GM19240 (cell line): ENCODE measurements around the gene TMEM201.

ENCODE experiments used
- DNase-seq: peaks from one replicate; pipeline ENCODE4 v3.0.0; 2011; ENCODE audit warnings: low spot score; ENCODE audit not compliant: insufficient read length

TMEM201 gene

GRCh38 chr1:9598316-9598700 is 9.6 kb downstream of the TMEM201 start:
- no peak for DNase-seq

GRCh38 chr1:9599741-9600140 is 11.0 kb downstream of the TMEM201 start:
- no peak for DNase-seq

- no peak for DNase-seq
Observed at GRCh38 chr1:9600861-9601834, 12.4 kb downstream of the TMEM201 start.

- no peak for DNase-seq
Observed at GRCh38 chr1:9601942-9602793, 13.5 kb downstream of the TMEM201 start.

GRCh38 chr1:9602794-9603167 is 14.1 kb downstream of the TMEM201 start:
- DNase-seq = no peak

- no peak for DNase-seq
Observed at GRCh38 chr1:9603307-9603706, 14.6 kb downstream of the TMEM201 start.

GRCh38 chr1:9603766-9604753 is 15.3 kb downstream of the TMEM201 start:
- DNase-seq = no peak

GRCh38 chr1:9604836-9605235 is 16.1 kb downstream of the TMEM201 start:
- DNase-seq = no peak

GRCh38 chr1:9605946-9606455 is 17.3 kb downstream of the TMEM201 start:
- DNase-seq = no peak

- DNase-seq = no peak
Observed at GRCh38 chr1:9606458-9606857, 17.7 kb downstream of the TMEM201 start.

GRCh38 chr1:9606948-9607347 is 18.2 kb downstream of the TMEM201 start:
- DNase-seq = no peak

GRCh38 chr1:9607352-9607751 is 18.6 kb downstream of the TMEM201 start:
- DNase-seq = no peak

GRCh38 chr1:9609998-9610397 is 21.3 kb downstream of the TMEM201 start:
- DNase-seq = no peak

- DNase-seq = no peak
Observed at GRCh38 chr1:9610548-9610947, 21.8 kb downstream of the TMEM201 start.

- no peak for DNase-seq
Observed at GRCh38 chr1:9611716-9612115, 23.0 kb downstream of the TMEM201 start.

- no peak for DNase-seq
Observed at GRCh38 chr1:9612162-9612845, 23.6 kb downstream of the TMEM201 start.

GRCh38 chr1:9612871-9613624 is 24.3 kb downstream of the TMEM201 start:
- no peak for DNase-seq

- no peak for DNase-seq
Observed at GRCh38 chr1:9613625-9614299, 25.1 kb downstream of the TMEM201 start.
